ENCODE data around the gene GYS2. TPM values are rescaled to one million over a fixed set of nuclear protein-coding genes. Genes with fewer than 3 reads are reported as not detected.
A peak's percentile ranks its signal among the peaks of the same experiment; 100 is the strongest.

GYS2 gene
- total RNA-seq, 2 donors from 2014 or later: 0.15 TPM; not detected in 1

GRCh38 chr12:21529456-21529855, 75.2 kb downstream of the GYS2 start:
- Mint-ChIP-seq H3K27ac (no peak overlapping the region), H3K4me1 (peaks cover 6% of the 10 kb centered on the region), H3K27me3 (peaks cover 40% of the 10 kb centered on the region), H3K4me3 (no peak overlapping the region), H3K36me3 (ENCODE audit: low read depth) (peaks cover 6% of the 10 kb centered on the region)
- ATAC-seq: no peak
- DNase-seq: no peak
- no peaks in the 10 kb centered on the region for H3K9me3 ChIP-seq (ENCODE audit: control insufficient read depth, low read length, poor library complexity, severe bottlenecking)

- H3K27ac Mint-ChIP-seq: no peak overlapping the region
- H3K36me3 Mint-ChIP-seq (ENCODE audit: low read depth): peaks cover 6% of the 10 kb centered on the region
- H3K4me3 Mint-ChIP-seq: no peak overlapping the region
- H3K27me3 Mint-ChIP-seq: peaks cover 36% of the 10 kb centered on the region
- no peaks in the 10 kb centered on the region for H3K9me3 ChIP-seq (ENCODE audit: control insufficient read depth, low read length, poor library complexity, severe bottlenecking)
- peaks cover 6% of the 10 kb centered on the region for H3K4me1 Mint-ChIP-seq
- no peak for ATAC-seq
- no peak for DNase-seq
Observed at GRCh38 chr12:21528953-21529352, 75.7 kb downstream of the GYS2 start.

- DNase-seq: peak; percentile 35 to 47 (median 41)
- peak; percentile 95 for ATAC-seq
- peaks cover 6% of the 10 kb centered on the region for H3K4me1 Mint-ChIP-seq
- no peaks in the 10 kb centered on the region for H3K9me3 ChIP-seq (ENCODE audit: control insufficient read depth, low read length, poor library complexity, severe bottlenecking)
- H3K27me3 Mint-ChIP-seq: peaks cover 30% of the 10 kb centered on the region
- H3K27ac Mint-ChIP-seq: no peak overlapping the region
- peaks cover 6% of the 10 kb centered on the region for H3K36me3 Mint-ChIP-seq (ENCODE audit: low read depth)
- H3K4me3 Mint-ChIP-seq: peak overlapping the region; percentile 85
Observed at GRCh38 chr12:21527451-21528180, 77.0 kb downstream of the GYS2 start.

DNA sequence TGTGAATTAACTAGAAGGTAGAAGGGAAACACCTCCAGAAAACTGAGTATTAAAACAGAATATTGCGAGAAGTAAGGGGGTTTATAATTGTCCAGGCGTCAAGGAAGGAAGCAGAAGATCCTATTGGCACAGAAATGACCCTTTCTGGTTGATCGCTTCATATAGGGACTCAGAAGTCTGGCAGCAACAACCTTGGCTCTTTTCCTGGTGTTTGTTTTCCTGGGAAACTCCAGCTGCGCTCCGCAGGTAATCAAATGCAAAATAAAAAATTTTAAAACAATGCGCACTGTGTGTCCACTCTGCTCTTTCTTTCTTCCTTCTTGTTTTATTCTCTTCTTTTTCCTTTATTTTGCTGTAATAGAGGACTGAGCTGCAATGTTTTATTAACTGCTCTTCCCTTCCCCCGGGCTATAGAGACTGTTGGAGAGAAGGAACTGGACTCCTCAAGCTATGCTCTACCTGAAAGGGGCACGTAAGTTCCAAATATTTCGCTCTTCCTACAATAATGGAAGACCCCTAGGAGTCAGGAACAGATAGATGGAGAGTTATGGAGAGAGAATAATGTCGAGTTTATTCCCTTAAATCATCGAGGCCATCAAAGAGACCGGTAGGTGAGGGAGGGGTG, 77.8 kb downstream of the GYS2 start:
- Mint-ChIP-seq H3K27me3 (peaks cover 27% of the 10 kb centered on the region), H3K4me1 (peaks cover 6% of the 10 kb centered on the region), H3K27ac (no peak overlapping the region), H3K36me3 (ENCODE audit: low read depth) (peaks cover 6% of the 10 kb centered on the region), H3K4me3 (peak overlapping the region; percentile 85)
- no peak for ATAC-seq
- no peaks in the 10 kb centered on the region for H3K9me3 ChIP-seq (ENCODE audit: control insufficient read depth, low read length, poor library complexity, severe bottlenecking)
- DNase-seq: no peak

GRCh38 chr12:21526053-21526452, 78.6 kb downstream of the GYS2 start, which contains the start of gene SPX:
SPX (plus strand) TSS chr12:21526296; CDS start chr12:21526473, 177 bp downstream.
- Mint-ChIP-seq H3K27me3 (peaks cover 22% of the 10 kb centered on the region), H3K27ac (no peak within 1 kb of the TSS), H3K36me3 (ENCODE audit: low read depth) (peaks cover 6% of the 10 kb centered on the region), H3K4me1 (peaks cover 7% of the 10 kb centered on the region), H3K4me3 (peak within 1 kb of the TSS; percentile 85)
- no peak for ATAC-seq
- H3K9me3 ChIP-seq (ENCODE audit: control insufficient read depth, low read length, poor library complexity, severe bottlenecking): no peaks in the 10 kb centered on the region
- DNase-seq: no peak

DNA sequence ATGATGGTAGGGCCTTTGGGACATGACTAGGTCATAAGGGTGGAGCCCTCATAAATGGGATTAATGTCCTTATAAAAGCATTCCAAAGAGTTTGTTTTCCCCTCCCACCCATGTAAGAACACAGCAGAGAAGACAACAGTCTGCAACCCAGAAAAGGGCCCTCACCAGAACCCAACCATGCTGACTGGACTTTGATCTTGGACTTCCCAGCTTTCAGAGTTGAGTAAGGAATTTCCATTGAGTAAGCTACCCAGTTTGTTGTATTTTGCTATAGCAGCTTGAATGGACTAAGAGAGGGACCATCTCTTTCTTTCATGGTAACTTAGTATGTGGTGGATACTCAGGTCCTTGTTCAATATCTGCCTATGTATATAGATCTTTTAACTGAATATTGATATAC, 81.5 kb downstream of the GYS2 start:
- H3K4me3 Mint-ChIP-seq: no peak overlapping the region
- no peak overlapping the region for H3K27ac Mint-ChIP-seq
- peaks cover 2% of the 10 kb centered on the region for H3K36me3 Mint-ChIP-seq (ENCODE audit: low read depth)
- peaks cover 8% of the 10 kb centered on the region for H3K4me1 Mint-ChIP-seq
- no peaks in the 10 kb centered on the region for H3K9me3 ChIP-seq (ENCODE audit: control insufficient read depth, low read length, poor library complexity, severe bottlenecking)
- ATAC-seq (no peak), DNase-seq (no peak)
- no peaks in the 10 kb centered on the region for H3K27me3 Mint-ChIP-seq

DNA sequence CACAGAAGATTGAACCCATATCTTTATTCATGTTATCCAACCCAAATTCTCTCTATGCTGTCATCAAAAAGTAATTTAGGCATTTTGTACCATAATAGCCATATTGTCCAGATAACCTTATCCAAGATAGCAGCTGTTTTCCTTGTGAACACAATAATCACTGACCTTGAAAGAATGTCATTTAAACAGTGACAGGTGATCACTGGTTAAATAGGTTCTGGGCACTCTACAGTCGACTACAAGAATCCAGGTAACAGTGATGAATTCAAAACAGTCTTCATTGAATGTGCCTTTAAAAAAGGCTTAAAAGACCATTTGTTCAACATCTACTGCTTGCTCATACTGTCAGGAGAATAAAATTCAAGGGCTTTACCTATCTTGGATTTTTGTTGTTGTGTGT, 83.1 kb downstream of the GYS2 start:
- no peaks in the 10 kb centered on the region for H3K9me3 ChIP-seq (ENCODE audit: control insufficient read depth, low read length, poor library complexity, severe bottlenecking)
- peak overlapping the region; percentile 37 for H3K27ac Mint-ChIP-seq
- peaks cover 2% of the 10 kb centered on the region for H3K4me1 Mint-ChIP-seq
- DNase-seq (no peak), ATAC-seq (no peak)
- peaks cover 4% of the 10 kb centered on the region for H3K36me3 Mint-ChIP-seq (ENCODE audit: low read depth)
- no peaks in the 10 kb centered on the region for H3K27me3 Mint-ChIP-seq
- H3K4me3 Mint-ChIP-seq: no peak overlapping the region

GRCh38 chr12:21518451-21518850, 86.2 kb downstream of the GYS2 start:
- H3K9me3 ChIP-seq (ENCODE audit: control insufficient read depth, low read length, poor library complexity, severe bottlenecking): no peaks in the 10 kb centered on the region
- Mint-ChIP-seq H3K36me3 (ENCODE audit: low read depth) (peaks cover 4% of the 10 kb centered on the region), H3K4me1 (peaks cover 2% of the 10 kb centered on the region), H3K4me3 (no peak overlapping the region), H3K27me3 (no peaks in the 10 kb centered on the region), H3K27ac (no peak overlapping the region)
- ATAC-seq (no peak), DNase-seq (no peak)

DNA sequence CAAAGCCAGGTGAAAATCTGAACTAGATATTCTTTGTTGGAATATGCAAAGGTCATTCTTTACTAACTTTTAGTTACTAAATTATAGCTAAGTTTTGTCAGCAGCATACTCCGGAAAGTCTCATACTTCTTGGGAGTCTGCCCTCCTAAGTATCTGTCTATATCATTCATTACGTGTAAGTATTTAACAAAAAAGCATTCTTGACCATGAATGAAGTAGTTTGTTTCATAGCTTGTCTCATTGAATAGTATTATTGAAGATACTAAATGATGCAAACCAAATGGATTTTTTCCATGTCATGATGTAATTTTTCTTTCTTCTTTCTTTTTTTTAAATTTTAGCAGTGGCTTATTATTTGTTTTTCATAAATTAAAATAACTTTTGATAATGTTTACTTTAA, 88.4 kb downstream of the GYS2 start:
- Mint-ChIP-seq H3K4me3 (no peak overlapping the region), H3K27ac (no peak overlapping the region), H3K36me3 (ENCODE audit: low read depth) (peaks cover 4% of the 10 kb centered on the region), H3K27me3 (no peaks in the 10 kb centered on the region), H3K4me1 (peaks cover 2% of the 10 kb centered on the region)
- H3K9me3 ChIP-seq (ENCODE audit: control insufficient read depth, low read length, poor library complexity, severe bottlenecking): no peaks in the 10 kb centered on the region
- no peak for ATAC-seq
- no peak for DNase-seq

GRCh38 chr12:21509768-21510167, 94.9 kb downstream of the GYS2 start:
- Mint-ChIP-seq H3K4me1 (peaks cover 22% of the 10 kb centered on the region), H3K27me3 (no peaks in the 10 kb centered on the region), H3K36me3 (ENCODE audit: low read depth) (peaks cover 12% of the 10 kb centered on the region), H3K4me3 (peak overlapping the region; percentile 87), H3K27ac (peak overlapping the region; percentile 93)
- DNase-seq (no peak), ATAC-seq (peak; percentile 77)
- H3K9me3 ChIP-seq (ENCODE audit: control insufficient read depth, low read length, poor library complexity, severe bottlenecking): no peaks in the 10 kb centered on the region

GRCh38 chr12:21507849-21508248, 96.8 kb downstream of the GYS2 start:
- Mint-ChIP-seq H3K27me3 (no peaks in the 10 kb centered on the region), H3K36me3 (ENCODE audit: low read depth) (peaks cover 12% of the 10 kb centered on the region), H3K4me1 (peaks cover 27% of the 10 kb centered on the region), H3K27ac (peak overlapping the region; percentile 93), H3K4me3 (no peak overlapping the region)
- no peak for ATAC-seq
- no peaks in the 10 kb centered on the region for H3K9me3 ChIP-seq (ENCODE audit: control insufficient read depth, low read length, poor library complexity, severe bottlenecking)
- DNase-seq: no peak

DNA sequence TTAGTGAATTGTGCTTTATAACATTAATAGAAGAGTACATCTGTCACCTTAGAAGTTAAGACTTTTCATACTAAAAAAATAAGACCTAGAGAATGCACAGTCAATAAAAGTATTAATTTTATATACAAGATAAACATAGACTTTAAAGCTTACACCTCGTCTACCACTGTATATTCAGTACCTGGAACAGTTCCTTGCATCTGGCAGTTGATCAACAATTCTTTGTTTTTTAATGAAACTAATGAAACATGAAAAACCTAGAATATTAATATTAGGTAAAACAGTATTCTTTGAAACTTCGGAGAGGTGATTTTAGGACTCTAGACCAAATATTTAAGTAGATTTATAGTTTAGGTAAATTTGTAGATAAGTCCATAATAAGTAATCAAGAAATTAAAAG, 98.8 kb downstream of the GYS2 start:
- ATAC-seq: no peak
- peaks cover 33% of the 10 kb centered on the region for H3K4me1 Mint-ChIP-seq
- H3K27me3 Mint-ChIP-seq: no peaks in the 10 kb centered on the region
- no peak overlapping the region for H3K27ac Mint-ChIP-seq
- no peak overlapping the region for H3K4me3 Mint-ChIP-seq
- H3K9me3 ChIP-seq (ENCODE audit: control insufficient read depth, low read length, poor library complexity, severe bottlenecking): no peaks in the 10 kb centered on the region
- peaks cover 12% of the 10 kb centered on the region for H3K36me3 Mint-ChIP-seq (ENCODE audit: low read depth)
- no peak for DNase-seq

GRCh38 chr12:21502872-21503271, 101.8 kb downstream of the GYS2 start:
- H3K36me3 Mint-ChIP-seq (ENCODE audit: low read depth): peaks cover 3% of the 10 kb centered on the region
- H3K27me3 Mint-ChIP-seq: no peaks in the 10 kb centered on the region
- no peak overlapping the region for H3K27ac Mint-ChIP-seq
- no peak overlapping the region for H3K4me3 Mint-ChIP-seq
- ATAC-seq: no peak
- no peaks in the 10 kb centered on the region for H3K9me3 ChIP-seq (ENCODE audit: control insufficient read depth, low read length, poor library complexity, severe bottlenecking)
- peaks cover 25% of the 10 kb centered on the region for H3K4me1 Mint-ChIP-seq
- DNase-seq: no peak

DNA sequence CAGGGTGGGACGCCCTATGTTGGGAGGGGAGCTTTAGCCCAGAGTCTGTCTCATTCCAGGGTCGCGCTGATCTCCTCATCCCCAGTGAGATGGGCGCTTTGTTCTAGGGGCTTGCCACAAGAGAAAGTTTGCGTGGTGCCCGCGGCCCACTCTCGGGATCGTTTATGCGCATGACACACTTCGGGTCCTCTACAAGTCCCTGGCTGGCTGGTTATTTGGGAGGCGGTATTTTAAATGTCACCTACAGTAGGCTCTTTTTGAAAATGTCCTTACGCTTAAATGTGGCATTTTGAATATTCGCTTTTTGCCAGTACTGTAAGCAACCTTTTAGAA, 102.5 kb downstream of the GYS2 start:
- H3K27ac Mint-ChIP-seq: no peak overlapping the region
- no peak overlapping the region for H3K4me3 Mint-ChIP-seq
- peaks cover 3% of the 10 kb centered on the region for H3K36me3 Mint-ChIP-seq (ENCODE audit: low read depth)
- no peaks in the 10 kb centered on the region for H3K9me3 ChIP-seq (ENCODE audit: control insufficient read depth, low read length, poor library complexity, severe bottlenecking)
- ATAC-seq (peak; percentile 11), DNase-seq (peak in 2 of 3 donors; percentile 16 to 26)
- peaks cover 25% of the 10 kb centered on the region for H3K4me1 Mint-ChIP-seq
- no peaks in the 10 kb centered on the region for H3K27me3 Mint-ChIP-seq
